Uterus (tissue), 4 donors: ENCODE measurements around the gene H2AZ1. TPM values are rescaled to one million over a fixed set of nuclear protein-coding genes. Genes with fewer than 3 reads are reported as not detected.

Source experiments
- DNase-seq, 2 donors: peaks; one replicate each; pipeline ENCODE4 v3.0.0-alpha.2; 2019 to 2020
- H3K27ac ChIP-seq, 2 donors: fragments of 200-600 bp; sonication (generic); 1 replicate in 1 of 2; 2 replicates in 1 of 2; pipeline ENCODE4 v1.5.1; 2016 to 2018
- H3K27me3 ChIP-seq, 2 donors: fragments of 200-600 bp; sonication (generic); one replicate each; pipeline ENCODE4 v1.5.1; 2018 to 2019; ENCODE audit warnings: control low read depth in 1 of 2
- H3K36me3 ChIP-seq, 2 donors: fragments of 200-600 bp; sonication (generic); one replicate each; pipeline ENCODE4 v1.5.1; 2019; ENCODE audit warnings: control low read depth in 1 of 2
- H3K4me1 ChIP-seq, 2 donors: fragments of 200-600 bp; sonication (generic); one replicate each; pipeline ENCODE4 v1.5.1; 2018 to 2019; ENCODE audit warnings: control low read depth in 1 of 2
- H3K4me3 ChIP-seq, 2 donors: fragments of 200-600 bp; sonication (generic); 1 replicate in 1 of 2; 2 replicates in 1 of 2; pipeline ENCODE4 v1.5.1; 2018 to 2019; ENCODE audit warnings: mild to moderate bottlenecking in 1 of 2
- H3K9me3 ChIP-seq, 2 donors: fragments of 200-600 bp; sonication (generic); one replicate each; pipeline ENCODE4 v1.5.1; 2019; ENCODE audit warnings: control low read depth in 1 of 2
- POLR2A ChIP-seq, 2 donors: fragments of 450-650 bp; IDR thresholded peaks; one replicate each; pipeline ENCODE4 v1.6.1; 2016; ENCODE audit warnings: antibody characterized with exemption in 2 of 2, mild to moderate bottlenecking in 1 of 2, moderate library complexity in 1 of 2
- intact Hi-C: fragments of 100-400 bp; cut with DNase I; formaldehyde crosslinking; loops from one replicate; pipeline ENCODE4 v1.15.1; 2023; ENCODE audit warnings: low total_unique reads
- total RNA-seq, 4 donors: library from RNA; depleted of rRNA in 3 of 4; stranded (reverse); fragments of >200 nt in 3 of 4; gene quantifications; one replicate each; pipeline versions ENCODE4 v1.1.0 to v1.2.4, GENCODE V29; 2014 to 2023
- TF ChIP-seq, protein P1 (sequence below), 4 experiments: fragments of 200-600 bp in 2 of 4; fragments of 450-650 bp in 2 of 4; sonication (generic) in 2 of 4; IDR thresholded peaks; one replicate each; pipeline ENCODE4 v1.5.1; 2016 to 2019; ENCODE audit warnings: antibody characterized with exemption in 4 of 4, mild to moderate bottlenecking in 2 of 4, moderate library complexity in 1 of 4
- donor health status: DM: yes; HTN: yes; CAD: no.

The H2AZ1 gene
- total RNA-seq, 4 donors from 2014 or later: 99.7 to 206 (median 134) TPM

DNA sequence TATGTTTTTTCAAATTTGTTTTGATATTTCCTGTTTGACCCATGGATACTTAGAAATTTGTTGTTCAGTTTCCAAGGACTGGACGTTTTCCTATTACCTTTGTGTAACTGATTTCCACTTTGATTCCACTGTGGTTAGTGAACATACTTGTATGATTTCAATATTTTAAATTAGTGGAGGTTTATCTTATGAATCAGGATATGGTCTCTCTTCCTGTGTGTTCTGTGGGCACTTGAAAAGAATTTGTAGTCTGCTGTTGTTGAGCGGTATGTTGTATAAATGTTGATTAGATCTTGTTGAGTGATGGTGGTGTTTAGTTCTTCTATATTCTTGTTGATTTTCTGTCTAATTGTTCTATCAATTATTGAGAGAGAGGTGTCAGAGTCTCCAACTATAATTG lies 34.6 kb downstream of the H2AZ1 start:
- intact Hi-C loops: no loop called here
- Histone ChIP-seq H3K4me3 (no peak overlapping the region), H3K4me1 (no peaks in the 10 kb centered on the region), H3K27me3 (no peaks in the 10 kb centered on the region), H3K9me3 (peaks cover 0 to 5% of the 10 kb centered on the region in 2 donors), H3K27ac (no peak overlapping the region), H3K36me3 (no peaks in the 10 kb centered on the region)
- TF ChIP-seq, protein P1, sequence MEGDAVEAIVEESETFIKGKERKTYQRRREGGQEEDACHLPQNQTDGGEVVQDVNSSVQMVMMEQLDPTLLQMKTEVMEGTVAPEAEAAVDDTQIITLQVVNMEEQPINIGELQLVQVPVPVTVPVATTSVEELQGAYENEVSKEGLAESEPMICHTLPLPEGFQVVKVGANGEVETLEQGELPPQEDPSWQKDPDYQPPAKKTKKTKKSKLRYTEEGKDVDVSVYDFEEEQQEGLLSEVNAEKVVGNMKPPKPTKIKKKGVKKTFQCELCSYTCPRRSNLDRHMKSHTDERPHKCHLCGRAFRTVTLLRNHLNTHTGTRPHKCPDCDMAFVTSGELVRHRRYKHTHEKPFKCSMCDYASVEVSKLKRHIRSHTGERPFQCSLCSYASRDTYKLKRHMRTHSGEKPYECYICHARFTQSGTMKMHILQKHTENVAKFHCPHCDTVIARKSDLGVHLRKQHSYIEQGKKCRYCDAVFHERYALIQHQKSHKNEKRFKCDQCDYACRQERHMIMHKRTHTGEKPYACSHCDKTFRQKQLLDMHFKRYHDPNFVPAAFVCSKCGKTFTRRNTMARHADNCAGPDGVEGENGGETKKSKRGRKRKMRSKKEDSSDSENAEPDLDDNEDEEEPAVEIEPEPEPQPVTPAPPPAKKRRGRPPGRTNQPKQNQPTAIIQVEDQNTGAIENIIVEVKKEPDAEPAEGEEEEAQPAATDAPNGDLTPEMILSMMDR (IDR thresholded peaks at IDR 0.05): no peak
- no peak for TF ChIP-seq POLR2A (IDR thresholded peaks at IDR 0.05)
- DNase-seq: no peak

Other genes starting within 250 kb of the H2AZ1 start
- 1 to 10 TPM; 1.8 to 7.2 (median 2.8) TPM for gene DAPP1, start 133.4 kb downstream of the H2AZ1 start, total RNA-seq
- 10 to 100 TPM; 37.9 to 87.0 (median 40.3) TPM for gene LAMTOR3, start 55.8 kb downstream of the H2AZ1 start, total RNA-seq
- gene DNAJB14, start 3.7 kb downstream of the H2AZ1 start, total RNA-seq: 100 to 1,000 TPM in 1 of 4 donors, 10 to 100 TPM in 3; 33.5 to 151 (median 71.5) TPM
- gene DDIT4L, start 240.2 kb upstream of the H2AZ1 start, total RNA-seq: 10 to 100 TPM in 1 of 4 donors, 1 to 10 TPM in 2, not detected in 1; 1.4 to 10.2 (median 2.1) TPM